HEK293T (cell line): ENCODE results near the gene EPM2AIP1.

Experiments used
- CTCF ChIA-PET: fragments of 350-600 bp; formaldehyde crosslinking; extraction: SDS; loops from one replicate; lab custom pipeline; 2021; ENCODE audit warnings: antibody characterized with exemption, inconsistent platforms; lab: Yijun Ruan, JAX
- POLR2A ChIA-PET: fragments of 350-600 bp; formaldehyde crosslinking; extraction: SDS; loops from one replicate; lab custom pipeline; 2020; ENCODE audit warnings: antibody characterized with exemption, inconsistent platforms; lab: Yijun Ruan, JAX
- DNase-seq: peaks from one replicate; pipeline ENCODE4 v3.0.0; 2012; ENCODE audit warnings: mixed read lengths; ENCODE audit errors: extremely low spot score
- ARNT ChIP-seq: fragments of 450-650 bp; IDR thresholded peaks from 2 replicates; pipeline ENCODE4 v1.6.1; 2017; ENCODE audit warnings: mild to moderate bottlenecking
- BHLHE40 ChIP-seq: fragments of 450-650 bp; IDR thresholded peaks from 2 replicates; pipeline ENCODE4 v1.6.1; 2016; ENCODE audit warnings: mild to moderate bottlenecking, moderate library complexity, borderline replicate concordance
- CTBP1 ChIP-seq: fragments of 450-650 bp; IDR thresholded peaks from 2 replicates; pipeline ENCODE4 v1.6.1; 2016; ENCODE audit warnings: borderline replicate concordance
- ELF4 ChIP-seq: fragments of 450-650 bp; IDR thresholded peaks from 2 replicates; pipeline ENCODE4 v1.6.1; 2017; ENCODE audit warnings: antibody characterized with exemption
- FOXA1 ChIP-seq: fragments of 450-650 bp; IDR thresholded peaks from 2 replicates; pipeline ENCODE4 v1.6.1; 2016; ENCODE audit warnings: mild to moderate bottlenecking
- FOXK2 ChIP-seq: fragments of 450-650 bp; IDR thresholded peaks from 2 replicates; pipeline ENCODE4 v1.6.1; 2016; ENCODE audit warnings: mild to moderate bottlenecking
- FOXM1 ChIP-seq: fragments of 450-650 bp; IDR thresholded peaks from 2 replicates; pipeline ENCODE4 v1.6.1; 2017; ENCODE audit warnings: mild to moderate bottlenecking, borderline replicate concordance
- HDGF ChIP-seq: fragments of 450-650 bp; IDR thresholded peaks from 2 replicates; pipeline ENCODE4 v1.6.1; 2017; ENCODE audit warnings: antibody characterized with exemption, borderline replicate concordance
- L3MBTL2 ChIP-seq: fragments of 450-650 bp; conservative IDR thresholded peaks from 2 replicates; pipeline ENCODE4 v1.6.1; 2016; ENCODE audit warnings: mild to moderate bottlenecking
- LEF1 ChIP-seq: fragments of 450-650 bp; IDR thresholded peaks from 2 replicates; pipeline ENCODE4 v1.6.1; 2017; ENCODE audit warnings: mild to moderate bottlenecking, borderline replicate concordance
- NFRKB ChIP-seq: fragments of 450-650 bp; IDR thresholded peaks from 2 replicates; pipeline ENCODE4 v1.6.1; 2016; ENCODE audit warnings: mild to moderate bottlenecking, moderate library complexity
- SP1 ChIP-seq: fragments of 450-650 bp; IDR thresholded peaks from 2 replicates; pipeline ENCODE4 v1.6.1; 2017
- SUZ12 ChIP-seq: fragments of 450-650 bp; IDR thresholded peaks from 2 replicates; pipeline ENCODE4 v1.6.1; 2016; ENCODE audit warnings: mild to moderate bottlenecking
- TARDBP ChIP-seq: fragments of 450-650 bp; IDR thresholded peaks from 2 replicates; pipeline ENCODE4 v1.6.1; 2016
- ZNF384 ChIP-seq: fragments of 450-650 bp; IDR thresholded peaks from 2 replicates; pipeline ENCODE4 v1.6.1; 2016
- TF ChIP-seq, protein P1 (sequence below): fragments of 450-650 bp; IDR thresholded peaks from 2 replicates; pipeline ENCODE4 v1.6.1; 2016

Gene EPM2AIP1

DNA sequence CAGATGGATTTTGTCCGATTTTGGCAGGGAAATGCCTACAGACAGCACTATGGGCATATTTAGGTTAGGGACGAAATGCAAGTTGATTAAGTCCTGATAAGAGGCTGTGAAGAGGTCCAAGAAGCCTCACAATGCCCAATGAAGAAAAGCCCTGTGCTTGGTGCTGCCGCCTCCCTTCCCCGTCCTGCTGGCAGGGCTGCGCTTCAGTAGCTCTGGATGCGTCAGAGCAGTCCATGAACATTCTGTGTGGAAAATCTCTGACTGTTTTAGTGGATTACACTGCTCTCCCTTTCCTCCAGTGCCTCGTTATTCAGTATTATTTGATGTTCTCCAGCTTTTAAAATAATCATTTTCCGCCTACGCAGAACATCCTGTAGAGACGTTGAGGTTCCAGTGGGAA, 40.0 kb upstream of the EPM2AIP1 start:
- no peak for DNase-seq
- TF ChIP-seq FOXM1, result no peak
- no peak for TF ChIP-seq BHLHE40
- no peak for TF ChIP-seq SP1
- no peak for TF ChIP-seq LEF1
- TF ChIP-seq, protein P1, sequence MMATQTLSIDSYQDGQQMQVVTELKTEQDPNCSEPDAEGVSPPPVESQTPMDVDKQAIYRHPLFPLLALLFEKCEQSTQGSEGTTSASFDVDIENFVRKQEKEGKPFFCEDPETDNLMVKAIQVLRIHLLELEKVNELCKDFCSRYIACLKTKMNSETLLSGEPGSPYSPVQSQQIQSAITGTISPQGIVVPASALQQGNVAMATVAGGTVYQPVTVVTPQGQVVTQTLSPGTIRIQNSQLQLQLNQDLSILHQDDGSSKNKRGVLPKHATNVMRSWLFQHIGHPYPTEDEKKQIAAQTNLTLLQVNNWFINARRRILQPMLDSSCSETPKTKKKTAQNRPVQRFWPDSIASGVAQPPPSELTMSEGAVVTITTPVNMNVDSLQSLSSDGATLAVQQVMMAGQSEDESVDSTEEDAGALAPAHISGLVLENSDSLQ, result no peak
- TF ChIP-seq FOXA1, result no peak
- TF ChIP-seq ARNT, result no peak
- TF ChIP-seq L3MBTL2, result no peak
- no peak for TF ChIP-seq ELF4
- no peak for TF ChIP-seq ZNF384
- no peak for TF ChIP-seq FOXK2
- no peak for TF ChIP-seq HDGF
- no peak for TF ChIP-seq SUZ12
- no peak for TF ChIP-seq CTBP1
- TF ChIP-seq NFRKB, result no peak
- no peak for TF ChIP-seq TARDBP
- ChIA-PET POLR2A (no interaction called here), CTCF (no interaction called here)

DNA sequence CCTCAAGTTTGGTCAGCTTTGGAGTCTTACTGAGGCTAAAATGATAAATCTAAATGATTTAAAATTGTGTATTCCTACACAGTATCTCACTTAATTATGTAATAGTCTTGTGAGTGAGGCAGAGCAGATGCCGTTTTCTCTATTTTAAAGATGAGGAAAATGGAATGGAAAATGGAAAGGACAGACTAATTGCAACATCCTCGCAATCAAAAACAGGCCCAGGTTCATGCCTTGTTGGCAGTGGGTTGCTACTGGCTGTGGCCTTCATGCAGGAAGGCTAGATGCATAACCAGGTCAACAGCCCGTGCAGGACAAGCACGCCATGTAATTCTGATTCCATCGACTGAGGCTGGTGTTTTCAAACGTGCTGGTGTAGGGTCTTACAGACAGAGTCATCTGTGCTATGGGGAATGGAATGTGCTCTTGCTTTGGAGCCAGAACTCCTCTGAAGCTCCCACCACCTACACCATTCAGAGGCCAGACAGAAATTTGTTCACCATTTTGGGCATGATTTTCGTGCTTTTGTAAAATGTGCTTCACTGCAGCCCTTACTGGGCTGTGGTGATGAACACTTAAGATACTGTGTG, 38.3 kb upstream of the EPM2AIP1 start:
- CTCF ChIA-PET, result no interaction called here

DNA sequence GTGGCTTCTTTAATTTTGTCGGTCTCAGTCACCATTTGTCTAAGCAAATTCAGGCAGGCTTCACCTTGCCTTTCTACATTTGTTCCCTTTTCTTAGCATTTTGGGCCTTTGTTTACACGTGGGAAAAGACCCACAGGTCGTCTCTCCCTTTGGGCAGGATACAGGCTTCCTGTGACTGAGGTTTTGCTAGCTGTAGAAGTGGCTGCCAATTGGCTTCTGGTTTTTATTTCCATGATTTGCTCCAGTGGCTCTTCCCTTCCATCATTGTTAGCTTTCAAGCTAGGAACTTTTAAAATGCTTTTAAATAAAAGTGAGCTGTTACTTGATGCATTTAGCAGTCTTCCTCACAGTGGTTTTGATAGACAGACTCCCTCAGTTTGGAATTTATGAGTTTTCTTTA, 37.7 kb upstream of the EPM2AIP1 start:
- POLR2A ChIA-PET, result no interaction called here

More for the DNA sequence above, 38.3 kb upstream of the EPM2AIP1 start:
- POLR2A ChIA-PET, result no interaction called here
- TF ChIP-seq SUZ12 (no peak), ELF4 (no peak), HDGF (no peak), L3MBTL2 (no peak), NFRKB (no peak), ZNF384 (no peak)
- no peak for DNase-seq

GRCh38 chr3:37029516-37030163, 36.7 kb upstream of the EPM2AIP1 start:
- DNase-seq, result no peak
- no peak for TF ChIP-seq SUZ12
- no peak for TF ChIP-seq NFRKB
- TF ChIP-seq ARNT, result no peak
- no peak for TF ChIP-seq FOXK2
- TF ChIP-seq TARDBP, result no peak
- no peak for TF ChIP-seq HDGF
- no peak for TF ChIP-seq LEF1
- TF ChIP-seq, protein P1, result no peak
- CTCF ChIA-PET, result no interaction called here
- POLR2A ChIA-PET, result no interaction called here

More for the DNA sequence above, 37.7 kb upstream of the EPM2AIP1 start:
- no peak for TF ChIP-seq FOXK2
- no peak for DNase-seq
- CTCF ChIA-PET, result no interaction called here

DNA sequence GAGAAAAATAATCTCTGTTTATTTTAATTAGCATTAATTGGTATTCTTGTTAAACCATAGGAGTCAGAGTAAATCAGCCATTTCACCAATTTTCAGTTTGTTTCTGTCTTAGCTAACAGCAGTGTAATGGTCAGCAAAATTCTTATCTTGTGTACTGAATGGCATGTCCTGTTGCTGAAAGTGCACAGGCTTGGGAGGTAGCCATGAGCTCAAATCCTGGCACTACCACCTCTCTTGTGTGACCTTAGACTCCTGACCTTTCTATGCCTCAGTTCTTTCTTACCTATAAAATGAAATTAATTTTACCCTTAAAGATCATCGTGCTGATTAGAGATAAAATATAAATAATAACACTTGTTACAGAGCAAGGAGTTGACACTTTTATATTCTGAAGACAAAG, 36.2 kb upstream of the EPM2AIP1 start:
- TF ChIP-seq CTBP1 (no peak), NFRKB (no peak), FOXA1 (no peak), L3MBTL2 (no peak), BHLHE40 (no peak), TARDBP (no peak), SUZ12 (no peak), FOXK2 (no peak), ELF4 (no peak), SP1 (no peak), LEF1 (no peak), HDGF (no peak), ZNF384 (no peak), FOXM1 (no peak), ARNT (no peak)
- TF ChIP-seq, protein P1, result no peak
- DNase-seq, result no peak
- ChIA-PET CTCF (no interaction called here), POLR2A (no interaction called here)

- ChIA-PET CTCF (no interaction called here), POLR2A (no interaction called here)
- TF ChIP-seq SP1, result no peak
- TF ChIP-seq BHLHE40, result no peak
- no peak for TF ChIP-seq ELF4
- TF ChIP-seq FOXM1, result no peak
- no peak for TF ChIP-seq ZNF384
- TF ChIP-seq, protein P1, result no peak
- no peak for TF ChIP-seq SUZ12
- no peak for TF ChIP-seq TARDBP
- no peak for TF ChIP-seq CTBP1
- TF ChIP-seq NFRKB, result no peak
- DNase-seq, result no peak
Observed at GRCh38 chr3:37028329-37028728, 35.4 kb upstream of the EPM2AIP1 start.
